Gastroesophageal sphincter (tissue), 3 donors: Measurements from ENCODE around the gene MISP3.

Experiments used
- CTCF ChIP-seq, 4 experiments: fragments of 200-600 bp in 2 of 4; fragments of 450-650 bp in 2 of 4; sonication (generic) in 1 of 4; IDR thresholded peaks; one replicate each; pipeline ENCODE4 v1.5.1; 2017 to 2019; ENCODE audit warnings: antibody characterized with exemption in 4 of 4, mild to moderate bottlenecking in 2 of 4, moderate library complexity in 2 of 4
- EP300 ChIP-seq: sonication (generic); formaldehyde crosslinking; IDR thresholded peaks from one replicate; pipeline ENCODE4 v1.6.1; 2017; ENCODE audit warnings: antibody characterized with exemption, mild to moderate bottlenecking
- POLR2A ChIP-seq, 2 donors: fragments of 450-650 bp; IDR thresholded peaks; one replicate each; pipeline ENCODE4 v1.6.1; 2017; ENCODE audit warnings: antibody characterized with exemption in 2 of 2, mild to moderate bottlenecking in 2 of 2, moderate library complexity in 1 of 2
- POLR2AphosphoS5 ChIP-seq: sonication (generic); formaldehyde crosslinking; IDR thresholded peaks from one replicate; pipeline ENCODE4 v1.6.1; 2017; ENCODE audit warnings: antibody characterized with exemption

- TF ChIP-seq EP300, result no peak
- TF ChIP-seq POLR2AphosphoS5, result no peak
- TF ChIP-seq CTCF (IDR thresholded peaks at IDR 0.05), result peak in 3 of 4 experiments; percentile 28 to 74 (median 53)
- TF ChIP-seq POLR2A (IDR thresholded peaks at IDR 0.05), result no peak
Measured at GRCh38 chr19:14048443-14049153, 24.0 kb upstream of the MISP3 start.
